ENCODE results near the gene CBX6. TPM values are rescaled to one million over a fixed set of nuclear protein-coding genes. Genes with fewer than 3 reads are reported as not detected.

The CBX6 gene
- total and polyA plus RNA-seq, 9 of the 15 experiments (the other 6 are each of a cell fraction or from before 2014, with no cell fraction given), result 0.75 to 31.6 (median 8.0) TPM

- no peak for TF ChIP-seq ZBTB33 (CRISPR knock-in tag; IDR thresholded peaks at IDR 0.05)
- no peak for TF ChIP-seq ETV6 (IDR thresholded peaks at IDR 0.05; ENCODE audit: borderline replicate concordance in 1 of 2, low read depth in 2 of 2, low read length in 1 of 2)
- no peak for TF ChIP-seq ETV6 (CRISPR knock-in tag; IDR thresholded peaks at IDR 0.05; ENCODE audit: borderline replicate concordance)
- peak; percentile 33; the same call in 1 of the 2 replicates for TF ChIP-seq XRCC5 (IDR thresholded peaks at IDR 0.05; ENCODE audit: low read depth, low read length)
- TF ChIP-seq SMC3 (conservative IDR thresholded peaks at IDR 0.05; ENCODE audit: insufficient read depth, low read depth, low read length), result peak; percentile 32; the same call in 1 of the 2 replicates
- peak; percentile 40; the same call in 1 of the 2 replicates for TF ChIP-seq TFAP4 (CRISPR knock-in tag; IDR thresholded peaks at IDR 0.05; ENCODE audit: borderline replicate concordance)
- no peak for TF ChIP-seq RAD51 (IDR thresholded peaks at IDR 0.05; ENCODE audit: borderline replicate concordance, low read depth)
- TF ChIP-seq, protein P1, sequence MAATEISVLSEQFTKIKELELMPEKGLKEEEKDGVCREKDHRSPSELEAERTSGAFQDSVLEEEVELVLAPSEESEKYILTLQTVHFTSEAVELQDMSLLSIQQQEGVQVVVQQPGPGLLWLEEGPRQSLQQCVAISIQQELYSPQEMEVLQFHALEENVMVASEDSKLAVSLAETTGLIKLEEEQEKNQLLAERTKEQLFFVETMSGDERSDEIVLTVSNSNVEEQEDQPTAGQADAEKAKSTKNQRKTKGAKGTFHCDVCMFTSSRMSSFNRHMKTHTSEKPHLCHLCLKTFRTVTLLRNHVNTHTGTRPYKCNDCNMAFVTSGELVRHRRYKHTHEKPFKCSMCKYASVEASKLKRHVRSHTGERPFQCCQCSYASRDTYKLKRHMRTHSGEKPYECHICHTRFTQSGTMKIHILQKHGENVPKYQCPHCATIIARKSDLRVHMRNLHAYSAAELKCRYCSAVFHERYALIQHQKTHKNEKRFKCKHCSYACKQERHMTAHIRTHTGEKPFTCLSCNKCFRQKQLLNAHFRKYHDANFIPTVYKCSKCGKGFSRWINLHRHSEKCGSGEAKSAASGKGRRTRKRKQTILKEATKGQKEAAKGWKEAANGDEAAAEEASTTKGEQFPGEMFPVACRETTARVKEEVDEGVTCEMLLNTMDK (IDR thresholded peaks at IDR 0.05; ENCODE audit: borderline replicate concordance, insufficient read depth, low read depth, low read length, poor library complexity, severe bottlenecking), result peak; percentile 69
- TF ChIP-seq, protein P2, sequence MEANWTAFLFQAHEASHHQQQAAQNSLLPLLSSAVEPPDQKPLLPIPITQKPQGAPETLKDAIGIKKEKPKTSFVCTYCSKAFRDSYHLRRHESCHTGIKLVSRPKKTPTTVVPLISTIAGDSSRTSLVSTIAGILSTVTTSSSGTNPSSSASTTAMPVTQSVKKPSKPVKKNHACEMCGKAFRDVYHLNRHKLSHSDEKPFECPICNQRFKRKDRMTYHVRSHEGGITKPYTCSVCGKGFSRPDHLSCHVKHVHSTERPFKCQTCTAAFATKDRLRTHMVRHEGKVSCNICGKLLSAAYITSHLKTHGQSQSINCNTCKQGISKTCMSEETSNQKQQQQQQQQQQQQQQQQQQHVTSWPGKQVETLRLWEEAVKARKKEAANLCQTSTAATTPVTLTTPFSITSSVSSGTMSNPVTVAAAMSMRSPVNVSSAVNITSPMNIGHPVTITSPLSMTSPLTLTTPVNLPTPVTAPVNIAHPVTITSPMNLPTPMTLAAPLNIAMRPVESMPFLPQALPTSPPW (CRISPR knock-in tag; IDR thresholded peaks at IDR 0.05), result peak; percentile 23; the same call in 1 of the 2 replicates
- peak; percentile 86 for TF ChIP-seq ZNF263 (CRISPR knock-in tag; IDR thresholded peaks at IDR 0.05; ENCODE audit: borderline replicate concordance)
- peak; percentile 84 for TF ChIP-seq MYC (IDR thresholded peaks at IDR 0.05; ENCODE audit: low read depth, low read length)
- TF ChIP-seq MYC (CRISPR knock-in tag; IDR thresholded peaks at IDR 0.05; ENCODE audit: borderline replicate concordance, low read depth), result no peak
- peak; percentile 26; the same call in 1 of the 2 replicates for TF ChIP-seq USF1 (CRISPR knock-in tag; IDR thresholded peaks at IDR 0.05)
These were observed 3.1 kb downstream of the CBX6 start (continued) for GRCh38 chr22:38868886-38869381.

Data from K562 (cell line).